ENCODE results near the gene TADA3. TPM values are rescaled to one million over a fixed set of nuclear protein-coding genes. Genes with fewer than 3 reads are reported as not detected.

TADA3 gene
- total and polyA plus RNA-seq, 9 of the 15 experiments (the other 6 are each of a cell fraction or from before 2014, with no cell fraction given): 4.1 to 110 (median 74.8) TPM

DNA sequence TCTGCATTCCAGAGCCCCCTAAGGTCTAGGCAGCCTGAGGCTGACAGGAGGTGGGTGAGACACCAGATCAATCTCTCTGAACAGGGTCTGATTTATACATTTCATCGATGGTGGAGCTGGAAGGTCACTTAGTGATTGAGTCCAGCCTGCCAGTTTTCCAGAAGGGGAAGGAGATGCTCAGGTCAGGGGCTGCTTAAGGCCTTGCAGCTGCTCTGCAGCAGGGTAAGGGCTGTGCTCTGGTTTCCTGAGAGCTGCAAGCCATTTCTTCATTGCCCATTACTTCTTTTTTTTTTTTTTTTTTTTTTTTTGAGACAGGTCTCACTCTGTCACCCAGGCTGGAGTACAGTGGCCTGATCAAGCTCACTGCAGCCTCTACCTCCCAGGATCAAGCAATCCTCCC is 10.7 kb downstream of the TADA3 start (continued):
- no peak for TF ChIP-seq E2F4 (CRISPR knock-in tag; IDR thresholded peaks at IDR 0.05; ENCODE audit: low read depth)
- TF ChIP-seq EP400 (IDR thresholded peaks at IDR 0.05): no peak
- TF ChIP-seq STAT5B (CRISPR knock-in tag; IDR thresholded peaks at IDR 0.05): no peak
- TF ChIP-seq POLR2G (IDR thresholded peaks at IDR 0.05; ENCODE audit: low read depth, low read length): no peak
- no peak for TF ChIP-seq ZFP91 (CRISPR knock-in tag; IDR thresholded peaks at IDR 0.05)

DNA sequence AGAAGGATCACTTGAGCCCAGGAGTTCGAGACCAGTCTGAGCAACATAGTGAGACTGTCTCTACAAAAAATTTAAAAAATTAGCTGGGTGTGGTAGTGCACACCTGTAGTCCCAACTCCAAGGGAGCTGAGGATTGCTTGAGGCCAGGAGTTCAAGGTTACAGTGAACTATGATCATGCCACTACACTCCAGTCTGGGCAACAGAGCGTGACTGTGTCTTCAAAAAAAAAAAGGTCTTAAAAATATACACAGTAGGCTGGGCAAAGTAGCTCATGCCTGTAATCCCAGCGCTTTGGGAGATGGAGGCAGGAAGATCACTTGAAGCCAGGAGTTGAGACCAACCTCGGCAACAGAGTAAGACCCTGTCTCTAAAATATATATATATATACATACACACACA is 11.4 kb downstream of the TADA3 start:
- Histone ChIP-seq H3K36me3 (ENCODE audit: control insufficient read depth, insufficient read depth, low read length) (peaks cover 48% of the 10 kb centered on the region), H3K79me2 (ENCODE audit: control insufficient read depth, insufficient read depth, low read length) (no peaks in the 10 kb centered on the region), H2AFZ (ENCODE audit: low read depth, low read length) (no peak overlapping the region), H4K20me1 (replicated peaks; ENCODE audit: control insufficient read depth, insufficient read depth, low read length) (no peaks in the 10 kb centered on the region), H3K9ac (ENCODE audit: insufficient read depth in 1 of 2, low read depth in 2 of 2, low read length in 2 of 2) (no peak overlapping the region), H3K4me2 (ENCODE audit: insufficient read depth, low read length) (no peak overlapping the region), H3K4me3 (no peak overlapping the region), H3K27me3 (ENCODE audit: control insufficient read depth in 2 of 2, insufficient read depth in 2 of 2, low read length in 2 of 2) (no peaks in the 10 kb centered on the region), H3K27ac (ENCODE audit: extremely low read depth, low read depth, low read length) (no peak overlapping the region), H3K9me1 (ENCODE audit: control insufficient read depth, insufficient read depth, low read length) (no peaks in the 10 kb centered on the region), H3K9me3 (replicated peaks; ENCODE audit: control insufficient read depth, insufficient read depth, low read depth, low read length) (no peaks in the 10 kb centered on the region), H3K4me1 (replicated peaks in 1 of 2; ENCODE audit: control insufficient read depth in 2 of 2, insufficient read depth in 2 of 2, low read length in 2 of 2) (peaks cover 22 to 25% of the 10 kb centered on the region in 2 experiments)
- POLR2A ChIA-PET: interaction anchor here (0.8 to 1.6 kb wide), 5 partner anchors 9 to 52 kb away, joined by 3 to 8 read pairs (median 5); partner anchors contain the start of genes ARPC4 and BRPF1
- CTCF ChIA-PET (ENCODE audit: low intra/inter-chr PET ratio): no interaction called here
- FAIRE-seq: no peak
- DNase-seq (ENCODE audit: extremely low read depth in 1 of 4, low spot score in 3 of 4): no peak
- in situ Hi-C loops (cut with MboI): no loop called here
- intact Hi-C loops (cut with micrococcal nuclease): loop anchor here (5.0 kb wide), 1 partner anchor 151 kb away; the partner anchor contains the start of gene CRELD1
- WGBS (ENCODE audit: insufficient coverage, low coverage, missing lambda C conversion rate): 80% methylated on average over 4 of the region's 4 CpGs
- no TSS peak for BruUV-seq (replicated peaks)
- no peak for ATAC-seq
- no peak for TF ChIP-seq ZNF76 (CRISPR knock-in tag; IDR thresholded peaks at IDR 0.05; ENCODE audit: borderline replicate concordance)
- TF ChIP-seq MAZ (CRISPR knock-in tag; conservative IDR thresholded peaks at IDR 0.05 in 1 of 2, IDR thresholded peaks at IDR 0.05 in 1 of 2): no peak
- TF ChIP-seq RUNX1 (IDR thresholded peaks at IDR 0.05; ENCODE audit: low read depth): no peak
- TF ChIP-seq, protein P1, sequence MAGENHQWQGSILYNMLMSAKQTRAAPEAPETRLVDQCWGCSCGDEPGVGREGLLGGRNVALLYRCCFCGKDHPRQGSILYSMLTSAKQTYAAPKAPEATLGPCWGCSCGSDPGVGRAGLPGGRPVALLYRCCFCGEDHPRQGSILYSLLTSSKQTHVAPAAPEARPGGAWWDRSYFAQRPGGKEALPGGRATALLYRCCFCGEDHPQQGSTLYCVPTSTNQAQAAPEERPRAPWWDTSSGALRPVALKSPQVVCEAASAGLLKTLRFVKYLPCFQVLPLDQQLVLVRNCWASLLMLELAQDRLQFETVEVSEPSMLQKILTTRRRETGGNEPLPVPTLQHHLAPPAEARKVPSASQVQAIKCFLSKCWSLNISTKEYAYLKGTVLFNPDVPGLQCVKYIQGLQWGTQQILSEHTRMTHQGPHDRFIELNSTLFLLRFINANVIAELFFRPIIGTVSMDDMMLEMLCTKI (IDR thresholded peaks at IDR 0.05; ENCODE audit: partially characterized antibody): no peak
- no peak for TF ChIP-seq ZNF609 (CRISPR knock-in tag; IDR thresholded peaks at IDR 0.05; ENCODE audit: borderline replicate concordance)

Measured in K562 (cell line).